K562 (cell line): ENCODE data around the gene IRF2. TPM values are rescaled to one million over a fixed set of nuclear protein-coding genes. Genes with fewer than 3 reads are reported as not detected.

ENCODE experiments used
- ATAC-seq: fragments of 200-7000 bp; cut with Tn5 transposase; 3 replicates; pipeline ENCODE4 v1.9.1; 2020; ENCODE audit warnings: moderate library complexity
- BruUV-seq: library from RNA; stranded (reverse); fragments of 400-500 nt; replicated peaks from 2 replicates; lab custom pipeline; 2021; lab: Mats Ljungman, UMichigan
- CTCF ChIA-PET: fragments of 300-600 bp; formaldehyde crosslinking; extraction: SDS; loops from one replicate; lab custom pipeline; 2021; ENCODE audit warnings: low intra/inter-chr PET ratio; lab: Yijun Ruan, JAX
- POLR2A ChIA-PET: fragments of 300-600, 350-650 bp; sonication (Branson Sonifier 250); formaldehyde crosslinking; extraction: SDS; loops from one replicate; lab custom pipeline; 2021; ENCODE audit warnings: antibody characterized with exemption, inconsistent platforms; lab: Yijun Ruan, JAX
- DNase-seq, 4 experiments: peaks; one replicate each; pipeline versions ENCODE4 v3.0.0 to v3.0.0-alpha.2; 2011 to 2018; ENCODE audit warnings: low spot score in 3 of 4, mixed read lengths in 3 of 4; ENCODE audit errors: extremely low read depth in 1 of 4
- FAIRE-seq: peaks from 2 replicates; lab custom pipeline; 2011; peaks lifted over from hg19 to GRCh38; lab: Jason Lieb, UNC
- H2AFZ ChIP-seq: 2 replicates; pipeline ENCODE4 v1.6.0; 2011; ENCODE audit warnings: low read depth, low read length, control low read depth, inconsistent platforms
- H3K27ac ChIP-seq: fragments of 200-600 bp; 3 replicates; pipeline ENCODE4 v1.8.0; 2011; ENCODE audit warnings: low read depth, mild to moderate bottlenecking, control low read depth, inconsistent platforms, low read length, moderate library complexity, mixed read lengths; ENCODE audit errors: extremely low read depth
- H3K27me3 ChIP-seq, 2 experiments: fragments of 300-600 bp in 1 of 2; 2 replicates in 1 of 2; 3 replicates in 1 of 2; pipeline versions ENCODE4 v1.6.0 to v1.8.0; 2011; ENCODE audit warnings: inconsistent platforms in 2 of 2, low read length in 2 of 2, mild to moderate bottlenecking in 1 of 2, mixed read lengths in 1 of 2, moderate library complexity in 1 of 2; ENCODE audit not compliant: control insufficient read depth in 2 of 2, insufficient read depth in 2 of 2
- H3K36me3 ChIP-seq: fragments of 300-600 bp; 3 replicates; pipeline ENCODE4 v1.8.0; 2011; ENCODE audit warnings: mild to moderate bottlenecking, low read length, inconsistent platforms; ENCODE audit not compliant: control insufficient read depth, insufficient read depth
- H3K4me1 ChIP-seq, 2 experiments: fragments of 200-600 bp in 1 of 2; replicated peaks in 1 of 2; 2 replicates in 1 of 2; 3 replicates in 1 of 2; pipeline versions ENCODE4 v1.5.1 to v1.8.0; 2011; ENCODE audit warnings: inconsistent platforms in 2 of 2, low read length in 2 of 2, mild to moderate bottlenecking in 1 of 2, mixed read lengths in 1 of 2, moderate library complexity in 1 of 2; ENCODE audit not compliant: control insufficient read depth in 2 of 2, insufficient read depth in 2 of 2
- H3K4me2 ChIP-seq: 2 replicates; pipeline ENCODE4 v1.6.1; 2011; ENCODE audit warnings: low read length, control low read depth, inconsistent platforms, mixed read lengths; ENCODE audit not compliant: insufficient read depth
- H3K4me3 ChIP-seq: fragments of 200-600 bp; sonication (generic), shearing (Covaris generic); 2 replicates; pipeline ENCODE4 v1.5.1; 2016; ENCODE audit warnings: control low read depth, inconsistent platforms
- H3K79me2 ChIP-seq: fragments of 200-600 bp; 3 replicates; pipeline ENCODE4 v1.8.0; 2011; ENCODE audit warnings: low read length, inconsistent platforms; ENCODE audit not compliant: control insufficient read depth, insufficient read depth
- H3K9ac ChIP-seq, 2 experiments: 2 replicates each; pipeline versions ENCODE4 v1.6.0 to v1.6.1; 2011; ENCODE audit warnings: low read depth in 2 of 2, low read length in 2 of 2, control low read depth in 1 of 2, inconsistent platforms in 1 of 2, mild to moderate bottlenecking in 1 of 2, mixed read lengths in 1 of 2; ENCODE audit not compliant: insufficient read depth in 1 of 2
- H3K9me1 ChIP-seq: one replicate; pipeline ENCODE4 v1.6.0; 2011; ENCODE audit warnings: inconsistent platforms, mild to moderate bottlenecking, low read length, moderate library complexity; ENCODE audit not compliant: control insufficient read depth, insufficient read depth
- H3K9me3 ChIP-seq: replicated peaks from 2 replicates; pipeline ENCODE4 v1.5.1; 2011; ENCODE audit warnings: low read depth, low read length, inconsistent platforms; ENCODE audit not compliant: control insufficient read depth, insufficient read depth
- H4K20me1 ChIP-seq: replicated peaks from 2 replicates; pipeline ENCODE4 v1.6.1; 2011; ENCODE audit warnings: low read length, inconsistent platforms, mixed read lengths; ENCODE audit not compliant: control insufficient read depth, insufficient read depth
- CHD2 ChIP-seq: IDR thresholded peaks from 2 replicates; pipeline ENCODE4 v1.6.1; 2011; ENCODE audit warnings: low read depth, low read length
- MAFG ChIP-seq: fragments of 450-650 bp; conservative IDR thresholded peaks from 2 replicates; pipeline ENCODE4 v1.6.1; 2016; ENCODE audit warnings: missing genetic modification characterization, missing compliant biosample characterization
- PCBP1 ChIP-seq: fragments of 200-400 bp; formaldehyde crosslinking; IDR thresholded peaks from 2 replicates; pipeline ENCODE4 v1.6.1; 2018; ENCODE audit warnings: mild to moderate bottlenecking, low read depth, low read length; ENCODE audit not compliant: poor library complexity, severe bottlenecking
- PTBP1 ChIP-seq: fragments of 200-400 bp; formaldehyde crosslinking; IDR thresholded peaks from 2 replicates; pipeline ENCODE4 v1.6.1; 2017; ENCODE audit warnings: low read depth, low read length
- RBM22 ChIP-seq: fragments of 200-400 bp; formaldehyde crosslinking; IDR thresholded peaks from 2 replicates; pipeline ENCODE4 v1.6.1; 2018; ENCODE audit warnings: low read length, low read depth; ENCODE audit not compliant: poor library complexity, severe bottlenecking
- TAF1 ChIP-seq: IDR thresholded peaks from 2 replicates; pipeline ENCODE4 v1.6.1; 2011; ENCODE audit warnings: mild to moderate bottlenecking, low read length, moderate library complexity; ENCODE audit not compliant: insufficient read depth, control insufficient read depth, severe bottlenecking; ENCODE audit errors: extremely low read depth
- TCFL5 ChIP-seq: fragments of 250-450 bp; sonication (Bioruptor Pico); conservative IDR thresholded peaks from 2 replicates; pipeline ENCODE4 v1.6.1; 2021; ENCODE audit warnings: mild to moderate bottlenecking, moderate library complexity, matching md5 sums
- ZBED1 ChIP-seq: IDR thresholded peaks from 2 replicates; pipeline ENCODE4 v1.6.1; 2014
- ZEB2 ChIP-seq: fragments of 450-650 bp; IDR thresholded peaks from 2 replicates; pipeline ENCODE4 v1.6.1; 2016
- ZKSCAN8 ChIP-seq: fragments of 200-800 bp; sonication (Bioruptor generic); IDR thresholded peaks from 2 replicates; pipeline ENCODE4 v1.6.1; 2016; ENCODE audit warnings: missing genetic modification characterization, missing compliant biosample characterization
- ZNF780A ChIP-seq: fragments of 250-450 bp; sonication (Bioruptor Pico); IDR thresholded peaks from 2 replicates; pipeline ENCODE4 v1.5.0; 2021; ENCODE audit warnings: mild to moderate bottlenecking
- ZNF785 ChIP-seq: fragments of 250-450 bp; sonication (Bioruptor Pico); IDR thresholded peaks from 2 replicates; pipeline ENCODE4 v1.4.0; 2020; ENCODE audit warnings: mild to moderate bottlenecking
- WGBS: fragments of 100-300 bp; shearing (Covaris generic); methylation state at CpG from one replicate; pipeline ENCODE4 v1.1.6; 2016; ENCODE audit warnings: low coverage, mixed read lengths; ENCODE audit not compliant: insufficient coverage; ENCODE audit errors: missing lambda C conversion rate; 5-methylcytosine and 5-hydroxymethylcytosine counted together
- in situ Hi-C: fragments of 300-500 bp; cut with MboI; formaldehyde crosslinking; loops from 4 replicates; pipeline ENCODE4 v1.15.0; 2018; ENCODE audit warnings: inconsistent platforms, mixed read lengths
- intact Hi-C: fragments of 100-400 bp; cut with micrococcal nuclease; formaldehyde crosslinking; loops from 2 replicates; pipeline ENCODE4 v1.14.2; 2022
- polyA plus RNA-seq, 8 experiments: library from polyadenylated mRNA; depleted of rRNA in 4 of 8; stranded (reverse) in 5 of 8; unstranded in 3 of 8; fragments of >200 nt; fragmentation: Nextera tagmentation in 2 of 8; fragmentation: Illumina TruSeq in 1 of 8; extraction: Ambion mirVana in 2 of 8; extraction: Trizol in 1 of 8; gene quantifications; 2 replicates each; pipeline versions ENCODE4 v1.2.1 to v1.2.3, GENCODE V29; 2011 to 2014; ENCODE audit warnings: inconsistent platforms in 1 of 8, missing spikeins in 1 of 8
- total RNA-seq, 7 experiments: library from RNA; depleted of rRNA in 6 of 7; stranded (reverse); fragments of >200 nt in 6 of 7; fragmentation: Illumina TruSeq in 2 of 7; extraction: Trizol in 2 of 7; gene quantifications; 2 replicates each; pipeline versions ENCODE4 v1.2.1 to v1.2.3, GENCODE V29; 2011 to 2021; ENCODE audit warnings: low replicate concordance in 1 of 7
- TF ChIP-seq, protein P1 (sequence below): fragments of 450-650 bp; IDR thresholded peaks from 2 replicates; pipeline ENCODE4 v1.6.1; 2016; ENCODE audit warnings: mild to moderate bottlenecking
- TF ChIP-seq, protein P2 (sequence below): sonication (generic); formaldehyde crosslinking; IDR thresholded peaks from 2 replicates; pipeline ENCODE4 v1.8.1; 2023; ENCODE audit warnings: mild to moderate bottlenecking, missing genetic modification reagents, moderate library complexity

Gene IRF2
- total and polyA plus RNA-seq, 9 of the 15 experiments (the other 6 are each of a cell fraction or from before 2014, with no cell fraction given) = 7.1 to 17.1 (median 11.3) TPM

DNA sequence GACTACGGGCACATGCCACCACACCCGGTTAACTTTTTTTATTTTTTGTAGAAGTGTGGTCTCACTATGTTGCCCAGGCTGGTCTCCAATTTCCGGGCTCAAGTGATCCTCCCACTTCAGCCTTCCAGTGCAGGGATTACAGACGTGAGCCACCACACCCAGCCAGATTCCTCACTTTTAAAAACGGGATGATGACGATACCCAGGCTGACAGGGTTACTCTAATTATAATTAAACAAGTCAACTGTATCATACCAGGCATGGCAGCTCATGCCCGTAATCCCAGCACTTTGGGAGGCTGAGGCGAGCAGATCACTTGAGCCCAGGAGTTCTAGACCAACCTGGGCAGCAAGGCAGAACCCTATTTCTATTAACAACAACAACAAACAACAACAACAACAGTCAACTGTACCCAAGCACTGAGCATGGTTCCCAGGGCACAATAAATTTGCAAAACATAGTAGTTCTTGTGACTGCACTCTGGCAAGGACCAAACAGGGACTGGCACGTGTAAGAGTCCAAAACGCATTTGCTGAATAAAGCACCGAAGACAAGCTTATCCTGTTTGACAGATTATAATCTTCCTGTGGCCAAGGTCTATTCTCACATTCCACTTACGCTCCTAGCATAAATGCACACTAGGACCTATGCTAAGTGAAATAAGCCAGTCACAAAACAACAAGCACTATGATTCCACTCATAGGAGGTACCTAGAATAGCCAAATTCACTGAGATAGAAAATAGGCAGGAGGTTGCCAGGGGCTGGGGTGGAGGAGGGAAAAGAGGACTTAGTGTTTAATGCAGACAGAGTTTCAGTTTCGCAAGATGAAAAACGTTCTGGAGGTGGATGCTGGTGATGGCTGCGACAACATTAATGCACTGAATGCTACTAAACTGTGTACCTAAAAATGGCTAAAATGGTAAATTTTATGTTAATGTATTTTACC lies 77.5 kb downstream of the IRF2 start (continued):
- TF ChIP-seq, protein P1, sequence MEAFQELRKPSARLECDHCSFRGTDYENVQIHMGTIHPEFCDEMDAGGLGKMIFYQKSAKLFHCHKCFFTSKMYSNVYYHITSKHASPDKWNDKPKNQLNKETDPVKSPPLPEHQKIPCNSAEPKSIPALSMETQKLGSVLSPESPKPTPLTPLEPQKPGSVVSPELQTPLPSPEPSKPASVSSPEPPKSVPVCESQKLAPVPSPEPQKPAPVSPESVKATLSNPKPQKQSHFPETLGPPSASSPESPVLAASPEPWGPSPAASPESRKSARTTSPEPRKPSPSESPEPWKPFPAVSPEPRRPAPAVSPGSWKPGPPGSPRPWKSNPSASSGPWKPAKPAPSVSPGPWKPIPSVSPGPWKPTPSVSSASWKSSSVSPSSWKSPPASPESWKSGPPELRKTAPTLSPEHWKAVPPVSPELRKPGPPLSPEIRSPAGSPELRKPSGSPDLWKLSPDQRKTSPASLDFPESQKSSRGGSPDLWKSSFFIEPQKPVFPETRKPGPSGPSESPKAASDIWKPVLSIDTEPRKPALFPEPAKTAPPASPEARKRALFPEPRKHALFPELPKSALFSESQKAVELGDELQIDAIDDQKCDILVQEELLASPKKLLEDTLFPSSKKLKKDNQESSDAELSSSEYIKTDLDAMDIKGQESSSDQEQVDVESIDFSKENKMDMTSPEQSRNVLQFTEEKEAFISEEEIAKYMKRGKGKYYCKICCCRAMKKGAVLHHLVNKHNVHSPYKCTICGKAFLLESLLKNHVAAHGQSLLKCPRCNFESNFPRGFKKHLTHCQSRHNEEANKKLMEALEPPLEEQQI = no peak

DNA sequence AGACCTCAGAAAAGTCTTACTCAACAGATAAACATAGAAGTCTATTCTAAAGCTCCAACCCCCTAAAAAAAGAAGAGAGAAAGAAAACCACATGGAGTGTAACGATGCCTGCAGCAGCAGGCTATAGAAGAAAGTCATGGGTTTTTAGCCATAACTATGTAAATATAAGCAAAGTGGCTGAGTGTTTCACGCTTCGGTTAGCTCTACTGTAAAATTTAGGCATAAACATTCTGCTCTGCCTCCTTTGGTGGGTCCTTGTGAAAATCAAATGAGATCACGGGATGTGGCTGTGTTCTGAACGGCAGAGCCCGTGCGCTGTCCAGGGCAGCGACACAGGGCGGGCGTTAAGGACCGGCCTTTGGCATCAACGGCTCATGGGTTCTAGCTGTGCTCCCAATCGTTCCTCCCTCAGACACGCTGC lies 78.4 kb downstream of the IRF2 start:
- POLR2A ChIA-PET = interaction anchor here (0.9 kb wide), 1 partner anchor 12 kb away, joined by 3 read pairs; no protein-coding TSS in a partner anchor
- TF ChIP-seq, protein P2, sequence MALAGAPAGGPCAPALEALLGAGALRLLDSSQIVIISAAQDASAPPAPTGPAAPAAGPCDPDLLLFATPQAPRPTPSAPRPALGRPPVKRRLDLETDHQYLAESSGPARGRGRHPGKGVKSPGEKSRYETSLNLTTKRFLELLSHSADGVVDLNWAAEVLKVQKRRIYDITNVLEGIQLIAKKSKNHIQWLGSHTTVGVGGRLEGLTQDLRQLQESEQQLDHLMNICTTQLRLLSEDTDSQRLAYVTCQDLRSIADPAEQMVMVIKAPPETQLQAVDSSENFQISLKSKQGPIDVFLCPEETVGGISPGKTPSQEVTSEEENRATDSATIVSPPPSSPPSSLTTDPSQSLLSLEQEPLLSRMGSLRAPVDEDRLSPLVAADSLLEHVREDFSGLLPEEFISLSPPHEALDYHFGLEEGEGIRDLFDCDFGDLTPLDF (CRISPR knock-in tag) = no peak
- TF ChIP-seq PTBP1 = no peak
- no peak for TF ChIP-seq RBM22
- TF ChIP-seq ZNF780A = no peak
- no peak for TF ChIP-seq ZBED1
- TF ChIP-seq ZEB2 = no peak
- TF ChIP-seq ZNF785 (CRISPR knock-in tag) = no peak
- TF ChIP-seq ZKSCAN8 (CRISPR knock-in tag) = no peak
- no peak for TF ChIP-seq CHD2
- TF ChIP-seq TCFL5 (CRISPR knock-in tag) = no peak
- TF ChIP-seq MAFG (tag) = no peak
- TF ChIP-seq PCBP1 = no peak
- no peak for TF ChIP-seq TAF1

More for the DNA sequence above, 78.4 kb downstream of the IRF2 start:
- Histone ChIP-seq H3K36me3 (peaks cover 29% of the 10 kb centered on the region; the same call in 2 of the 3 replicates), H2AFZ (no peak overlapping the region), H3K4me2 (no peak overlapping the region), H3K27me3 (no peaks in the 10 kb centered on the region), H3K9ac (no peak overlapping the region), H4K20me1 (no peaks in the 10 kb centered on the region), H3K79me2 (no peaks in the 10 kb centered on the region), H3K4me3 (no peak overlapping the region), H3K27ac (no peak overlapping the region), H3K4me1 (no peaks in the 10 kb centered on the region), H3K9me1 (no peaks in the 10 kb centered on the region), H3K9me3 (no peaks in the 10 kb centered on the region)
- no TSS peak for BruUV-seq
- DNase-seq (no peak), ATAC-seq (no peak), FAIRE-seq (no peak)
- CTCF ChIA-PET = no interaction called here
- in situ Hi-C loops (no loop called here), intact Hi-C loops (no loop called here)
- 97% methylated on average over 14 of the region's 14 CpGs for WGBS
